Left cardiac atrium (tissue), 4 donors: ENCODE results near the gene TIMM44. TPM values are rescaled to one million over a fixed set of nuclear protein-coding genes. Genes with fewer than 3 reads are reported as not detected.
"Not testable (repeated sequence)": the region's sequence is repeated elsewhere in the genome, so short reads cannot be mapped to it uniquely, and the experiment has no call there.

Source experiments
- ATAC-seq, 2 donors: fragments of 200-7000 bp; cut with Tn5 transposase; one replicate each; pipeline ENCODE4 v1.9.1; 2020; ENCODE audit warnings: mild to moderate bottlenecking in 2 of 2, moderate library complexity in 2 of 2
- DNase-seq: peaks from one replicate; pipeline ENCODE4 v3.0.0-alpha.2; 2020
- intact Hi-C, 2 donors: fragments of 100-400 bp; cut with DNase I; formaldehyde crosslinking; loops; one replicate each; pipeline versions ENCODE4 v1.14.1 to v1.15.1; 2022 to 2023
- total RNA-seq, 2 donors: library from RNA; stranded (reverse); fragmentation: NEBNext Ultra II Directional; extraction: Animal tissue kit (Norgen Biotek cat#: 25700); gene quantifications; one replicate each; pipeline ENCODE4 v1.2.1, GENCODE V29; 2021
- donor health status: DM: no; HTN: yes; CAD: no.
- donor health status: DM: no; HTN: yes; CAD: no; lungs with severe emphysema.
- donor health status: DM: yes; HTN: yes; CAD: no.
- donor health status: Dilated cardiomyopathy.

The TIMM44 gene
- total RNA-seq, 2 donors from 2014 or later: 70.6 to 73.8 TPM

- no peak for DNase-seq
- intact Hi-C loops: no loop called here
- ATAC-seq: no peak
These were observed 48.7 kb downstream of the TIMM44 start for GRCh38 chr19:7894612-7895309.

- not testable (repeated sequence) for ATAC-seq, DNase-seq
These were observed 49.9 kb downstream of the TIMM44 start for GRCh38 chr19:7893362-7894101.

GRCh38 chr19:7888826-7889217, 54.6 kb downstream of the TIMM44 start:
- no peak for ATAC-seq
- DNase-seq: no peak
- intact Hi-C loops: no loop called here

More at GRCh38 chr19:7893362-7894101, 49.9 kb downstream of the TIMM44 start:
- intact Hi-C loops: not testable (repeated sequence)

- intact Hi-C loops: no loop called here
- peak; percentile 76 to 98 for ATAC-seq
- peak; percentile 61 for DNase-seq
These were observed 55.2 kb downstream of the TIMM44 start, which contains the start of gene LRRC8E for GRCh38 chr19:7888145-7888825. TSS of gene LRRC8E (plus strand) at chr19:7888510. CDS start at chr19:7895604, 7,094 bp downstream.

- no peak for DNase-seq
- no peak for ATAC-seq
- intact Hi-C loops: no loop called here
These were observed 55.9 kb downstream of the TIMM44 start for GRCh38 chr19:7887408-7888144.

GRCh38 chr19:7885818-7886217, 57.6 kb downstream of the TIMM44 start:
- intact Hi-C loops: no loop called here
- DNase-seq (no peak), ATAC-seq (no peak)

GRCh38 chr19:7883796-7884570, 59.5 kb downstream of the TIMM44 start:
- ATAC-seq: no peak
- intact Hi-C loops: no loop called here
- DNase-seq: no peak

- DNase-seq (no peak), ATAC-seq (no peak)
- intact Hi-C loops: no loop called here
These were observed 60.4 kb downstream of the TIMM44 start for GRCh38 chr19:7883105-7883504.

- no peak for ATAC-seq
- intact Hi-C loops: no loop called here
These were observed 61.6 kb downstream of the TIMM44 start for GRCh38 chr19:7881910-7882309.

GRCh38 chr19:7879836-7880235, 63.6 kb downstream of the TIMM44 start:
- ATAC-seq: no peak
- intact Hi-C loops: no loop called here
- DNase-seq: no peak

More at GRCh38 chr19:7881910-7882309, 61.6 kb downstream of the TIMM44 start:
- DNase-seq: no peak

GRCh38 chr19:7879111-7879807, 64.2 kb downstream of the TIMM44 start:
- intact Hi-C loops: no loop called here
- ATAC-seq: no peak
- no peak for DNase-seq

- intact Hi-C loops: no loop called here
- ATAC-seq (no peak), DNase-seq (no peak)
These were observed 66.1 kb downstream of the TIMM44 start for GRCh38 chr19:7877249-7877836.

Other genes starting within 250 kb of the TIMM44 start
- gene FCER2, start 241.5 kb downstream of the TIMM44 start, total RNA-seq: 1 to 10 TPM in 1 of 2 donors, under 1 TPM in 1; 0.31 to 1.7 TPM
- 1 to 10 TPM; 2.6 to 7.3 TPM for gene CLEC4G, start 211.6 kb downstream of the TIMM44 start, total RNA-seq
- 10 to 100 TPM; 18.3 to 39.5 TPM for gene CD209, start 196.1 kb downstream of the TIMM44 start, total RNA-seq
- under 1 TPM in 1 of 2 donors, not detected in 1; 0.29 TPM for gene CLEC4M, start 180.4 kb downstream of the TIMM44 start, total RNA-seq
- gene EVI5L, start 113.4 kb downstream of the TIMM44 start, total RNA-seq: 10 to 100 TPM; 17.6 to 18.8 TPM
- gene PRR36, start 69.3 kb downstream of the TIMM44 start, total RNA-seq: under 1 TPM; 0.10 to 0.24 TPM
- 1 to 10 TPM in 1 of 2 donors, under 1 TPM in 1; 0.88 to 1.7 TPM for gene LRRC8E, start 55.2 kb downstream of the TIMM44 start, total RNA-seq
- gene MAP2K7, start 39.8 kb downstream of the TIMM44 start, total RNA-seq: 10 to 100 TPM; 24.3 to 25.8 TPM
- 10 to 100 TPM in 1 of 2 donors, 1 to 10 TPM in 1; 9.7 to 13.6 TPM for gene TGFBR3L, start 28.8 kb downstream of the TIMM44 start, total RNA-seq
- 10 to 100 TPM in 1 of 2 donors, 1 to 10 TPM in 1; 9.6 to 13.9 TPM for gene SNAPC2, start 23.3 kb downstream of the TIMM44 start, total RNA-seq
- under 1 TPM; 0.91 to 0.97 TPM for gene CTXN1, start 17.5 kb downstream of the TIMM44 start, total RNA-seq
- gene ELAVL1, start 62.0 kb upstream of the TIMM44 start, total RNA-seq: 10 to 100 TPM; 51.6 to 68.3 TPM
- not detected for gene CCL25, start 109.1 kb upstream of the TIMM44 start, total RNA-seq
- not detected for gene FBN3, start 205.9 kb upstream of the TIMM44 start, total RNA-seq